HFFc6 (cell line): ENCODE results near the gene ADRM1. TPM values are rescaled to one million over a fixed set of nuclear protein-coding genes. Genes with fewer than 3 reads are reported as not detected.

ENCODE experiments used
- DNase-seq: peaks from one replicate; pipeline ENCODE4 v3.0.0-alpha.2; 2018
- H3K27ac Mint-ChIP-seq: 2 replicates; pipeline ENCODE4 v1.8.0; 2020; ENCODE audit warnings: mild to moderate bottlenecking, mixed read lengths
- H3K27me3 Mint-ChIP-seq: 2 replicates; pipeline ENCODE4 v1.8.0; 2021; ENCODE audit warnings: mild to moderate bottlenecking, moderate library complexity, mixed read lengths; ENCODE audit not compliant: insufficient read depth
- H3K36me3 Mint-ChIP-seq: 2 replicates; pipeline ENCODE4 v1.8.0; 2021; ENCODE audit warnings: low read depth, mixed read lengths
- H3K4me1 Mint-ChIP-seq: 2 replicates; pipeline ENCODE4 v1.8.0; 2020; ENCODE audit warnings: low read depth, mixed read lengths
- H3K4me3 Mint-ChIP-seq: 2 replicates; pipeline ENCODE4 v1.8.0; 2020; ENCODE audit warnings: mild to moderate bottlenecking, moderate library complexity, mixed read lengths
- H3K9me3 Mint-ChIP-seq: 2 replicates; pipeline ENCODE4 v1.8.0; 2020; ENCODE audit warnings: mild to moderate bottlenecking, mixed read lengths
- CTCF ChIP-seq: fragments of 200-600 bp; sonication (generic); IDR thresholded peaks from 2 replicates; pipeline ENCODE4 v1.5.0; 2021; ENCODE audit warnings: antibody characterized with exemption, mild to moderate bottlenecking
- total RNA-seq, 6 experiments: library from RNA; stranded (reverse); fragmentation: NEBNext Ultra II Directional; extraction: Animal tissue kit (Norgen Biotek cat#: 25700); gene quantifications; 2 replicates in 1 of 6; 3 replicates in 5 of 6; pipeline ENCODE4 v1.2.3, GENCODE V29; 2021

The ADRM1 gene
- total RNA-seq, 6 experiments from 2014 or later, result 126 to 133 (median 129) TPM

DNA sequence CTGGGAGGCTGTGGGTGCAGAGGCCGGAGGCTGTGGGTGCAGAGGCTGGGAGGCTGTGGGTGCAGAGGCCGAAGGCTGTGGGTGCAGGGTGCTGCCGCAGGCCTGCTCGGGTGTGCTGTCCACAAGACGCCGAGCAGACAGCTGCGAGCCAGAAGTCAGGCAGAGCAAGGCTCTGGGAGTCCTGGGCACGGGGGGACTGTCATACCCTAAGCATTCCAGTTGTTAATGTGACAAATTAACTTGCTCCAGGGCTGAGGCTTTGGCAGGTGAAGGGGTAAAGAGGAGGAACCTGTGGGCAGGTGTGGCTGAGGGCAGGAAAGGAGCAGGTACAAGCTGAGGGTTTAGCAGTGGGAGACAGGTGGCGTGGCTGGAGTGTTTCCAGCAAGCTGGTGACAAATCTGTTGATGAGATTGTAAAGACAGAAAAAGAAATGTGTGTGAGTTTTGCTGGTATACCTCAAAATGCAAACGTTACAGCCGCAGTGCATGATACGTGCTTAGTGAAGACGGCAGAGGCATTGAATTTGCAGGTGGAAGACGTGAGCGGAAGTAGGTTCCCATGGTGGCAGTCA lies 14.2 kb upstream of the ADRM1 start:
- Mint-ChIP-seq H3K4me3 (no peak overlapping the region), H3K4me1 (no peaks in the 10 kb centered on the region), H3K27ac (no peak overlapping the region), H3K27me3 (peaks cover 3% of the 10 kb centered on the region; the same call in 1 of the 2 replicates), H3K9me3 (no peaks in the 10 kb centered on the region), H3K36me3 (peaks cover 8% of the 10 kb centered on the region; the same call in 1 of the 2 replicates)
- DNase-seq, result no peak
- TF ChIP-seq CTCF, result no peak

- Mint-ChIP-seq H3K4me3 (no peak overlapping the region), H3K4me1 (no peaks in the 10 kb centered on the region), H3K27ac (no peak overlapping the region), H3K9me3 (no peaks in the 10 kb centered on the region), H3K36me3 (peaks cover 7% of the 10 kb centered on the region), H3K27me3 (peaks cover 3% of the 10 kb centered on the region; the same call in 1 of the 2 replicates)
- DNase-seq, result no peak
- TF ChIP-seq CTCF, result no peak
Measured at GRCh38 chr20:62289131-62289530, 13.7 kb upstream of the ADRM1 start.

DNA sequence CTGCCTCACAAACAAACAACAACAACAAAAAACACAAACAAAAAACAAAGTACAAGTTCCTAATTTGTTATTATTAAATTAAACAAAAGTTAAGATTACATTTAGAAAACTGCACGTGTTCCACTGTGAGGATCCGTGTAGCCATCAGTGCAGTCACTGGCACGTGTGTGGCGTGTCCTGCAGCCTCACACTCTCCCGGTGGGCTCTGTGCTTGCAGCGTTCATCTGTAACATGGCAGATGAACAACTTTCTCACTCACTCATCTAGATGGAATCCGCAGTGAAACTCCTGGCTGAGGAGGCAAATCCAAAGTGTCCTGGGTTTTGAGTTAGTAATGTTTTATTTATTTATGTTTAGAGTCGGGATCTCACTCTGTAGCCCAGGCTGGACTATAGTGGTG lies 12.9 kb upstream of the ADRM1 start:
- no peak overlapping the region for H3K4me3 Mint-ChIP-seq
- TF ChIP-seq CTCF, result no peak
- H3K36me3 Mint-ChIP-seq, result peaks cover 8% of the 10 kb centered on the region
- H3K9me3 Mint-ChIP-seq, result no peaks in the 10 kb centered on the region
- no peak for DNase-seq
- no peak overlapping the region for H3K27ac Mint-ChIP-seq
- peaks cover 3% of the 10 kb centered on the region; the same call in 1 of the 2 replicates for H3K27me3 Mint-ChIP-seq
- H3K4me1 Mint-ChIP-seq, result no peaks in the 10 kb centered on the region

- H3K27ac Mint-ChIP-seq, result no peak overlapping the region
- H3K4me3 Mint-ChIP-seq, result no peak overlapping the region
- no peak for DNase-seq
- H3K4me1 Mint-ChIP-seq, result no peaks in the 10 kb centered on the region
- H3K9me3 Mint-ChIP-seq, result no peaks in the 10 kb centered on the region
- H3K36me3 Mint-ChIP-seq, result peaks cover 8% of the 10 kb centered on the region
- no peak for TF ChIP-seq CTCF
- peaks cover 3% of the 10 kb centered on the region; the same call in 1 of the 2 replicates for H3K27me3 Mint-ChIP-seq
Measured at GRCh38 chr20:62291251-62292066, 11.3 kb upstream of the ADRM1 start.

DNA sequence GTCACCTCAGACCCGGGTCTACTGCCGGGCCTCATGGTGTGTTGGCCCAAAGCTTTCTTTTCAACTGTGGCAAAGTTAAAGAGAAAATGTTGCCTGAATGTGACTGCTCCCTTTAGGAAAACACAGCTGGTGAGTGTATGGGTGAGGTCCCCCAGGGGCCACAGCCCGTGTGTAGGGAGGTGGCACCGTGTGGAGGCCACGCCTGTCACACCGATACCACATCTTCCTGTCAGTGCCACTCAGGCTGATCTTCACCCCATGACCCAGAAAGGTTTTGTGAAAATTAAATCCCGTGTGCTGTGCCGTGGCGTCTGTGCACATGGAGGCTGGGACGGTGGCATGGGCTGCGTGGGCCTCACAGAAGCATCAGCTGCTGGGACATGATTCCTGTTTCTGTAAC lies 10.7 kb upstream of the ADRM1 start:
- peaks cover 3% of the 10 kb centered on the region; the same call in 1 of the 2 replicates for H3K27me3 Mint-ChIP-seq
- H3K4me1 Mint-ChIP-seq, result no peaks in the 10 kb centered on the region
- no peak for TF ChIP-seq CTCF
- H3K36me3 Mint-ChIP-seq, result peaks cover 8% of the 10 kb centered on the region
- no peaks in the 10 kb centered on the region for H3K9me3 Mint-ChIP-seq
- DNase-seq, result no peak
- H3K4me3 Mint-ChIP-seq, result no peak overlapping the region
- no peak overlapping the region for H3K27ac Mint-ChIP-seq
